GM18870 (cell line): ENCODE measurements around the gene ZNF574.

Source experiments
- ATAC-seq: cut with Tn5 transposase; IDR thresholded peaks from one replicate; pipeline ENCODE4 v1.9.1; 2021; ENCODE audit warnings: moderate library complexity; ENCODE audit not compliant: unreplicated experiment

Gene ZNF574

DNA sequence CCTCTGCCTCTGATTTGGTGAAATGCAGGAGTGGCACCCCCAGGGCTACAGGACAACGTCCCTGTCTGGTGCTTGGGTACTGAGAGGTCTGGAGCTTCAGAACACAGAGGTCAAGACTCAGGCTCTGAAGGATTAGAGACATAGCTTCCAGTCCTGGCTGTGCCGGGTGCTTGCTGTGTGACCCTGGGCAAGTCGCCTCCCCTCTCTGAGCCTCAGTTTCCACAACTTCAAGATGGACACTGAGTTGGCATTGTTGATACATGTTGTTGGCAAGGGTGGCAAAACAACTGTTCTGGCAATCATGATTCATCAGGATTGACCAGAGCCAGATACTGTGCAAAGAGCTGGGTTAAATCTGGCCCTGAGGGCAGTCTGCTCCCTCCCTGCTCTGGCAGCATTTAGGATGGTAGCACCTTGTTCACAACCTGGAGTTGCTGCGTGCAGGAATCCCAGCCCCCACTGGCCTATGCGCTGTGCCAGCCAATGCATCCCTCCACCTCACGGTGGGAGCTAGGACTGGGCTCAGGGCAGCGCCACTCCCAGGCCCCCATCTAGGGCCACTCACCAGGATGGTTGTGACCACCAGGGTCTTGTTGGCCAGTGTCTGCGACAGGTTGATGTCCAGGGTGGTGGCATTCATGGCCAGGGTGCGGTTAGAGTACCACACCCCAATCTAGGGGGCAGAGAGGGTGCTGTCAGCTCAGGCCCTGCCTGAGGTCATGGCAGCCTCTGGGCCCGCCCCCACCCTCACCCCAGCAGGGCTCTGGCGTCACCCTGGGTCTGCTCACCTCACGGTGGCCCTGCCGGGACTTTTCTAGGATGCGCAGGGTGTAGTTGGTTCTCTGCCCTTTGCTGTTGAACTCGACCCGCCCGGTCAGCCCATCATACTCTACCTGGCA lies 22.7 kb upstream of the ZNF574 start:
- ATAC-seq = no peak

DNA sequence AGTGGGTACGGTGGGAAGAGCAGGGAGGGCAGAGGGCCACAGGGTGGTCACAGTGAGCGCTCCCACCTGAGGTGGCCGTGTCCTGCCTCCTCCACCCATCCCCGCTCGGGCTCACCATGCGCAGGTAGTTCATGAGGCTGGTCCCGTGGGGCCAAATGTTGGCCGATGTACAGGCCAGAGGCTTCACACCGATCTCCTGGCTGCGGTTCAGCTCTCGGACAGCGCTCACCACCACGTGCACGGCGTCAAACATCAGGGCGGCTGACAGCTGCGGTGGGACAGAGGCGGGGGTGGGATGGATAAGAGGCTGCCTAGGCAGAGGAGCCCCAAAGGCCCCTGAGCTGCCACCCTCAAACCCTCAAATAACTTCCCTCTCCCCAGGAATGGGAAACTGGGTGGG lies 21.8 kb upstream of the ZNF574 start:
- ATAC-seq = no peak

- ATAC-seq = no peak
Observed at GRCh38 chr19:42057846-42058245, 18.1 kb upstream of the ZNF574 start.

DNA sequence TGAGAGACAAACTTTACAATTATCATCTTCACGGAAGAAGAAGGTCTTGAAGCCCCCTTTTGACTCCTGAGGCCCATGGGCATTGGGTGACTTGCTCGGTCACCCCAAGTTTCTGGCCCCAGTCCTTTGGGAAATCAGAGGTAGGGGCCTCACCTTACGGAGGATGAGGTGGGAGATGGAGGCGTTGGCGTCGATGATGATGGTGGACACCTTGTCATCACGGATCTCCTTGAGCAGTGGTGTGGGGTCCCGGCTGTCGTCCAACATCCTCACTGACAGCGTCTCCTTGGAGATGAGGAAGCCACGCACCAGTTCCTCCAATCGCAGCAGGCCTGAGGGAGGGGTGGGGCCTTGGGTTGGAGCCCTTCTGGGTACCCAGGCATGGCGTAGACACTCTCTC lies 16.8 kb upstream of the ZNF574 start:
- no peak for ATAC-seq

DNA sequence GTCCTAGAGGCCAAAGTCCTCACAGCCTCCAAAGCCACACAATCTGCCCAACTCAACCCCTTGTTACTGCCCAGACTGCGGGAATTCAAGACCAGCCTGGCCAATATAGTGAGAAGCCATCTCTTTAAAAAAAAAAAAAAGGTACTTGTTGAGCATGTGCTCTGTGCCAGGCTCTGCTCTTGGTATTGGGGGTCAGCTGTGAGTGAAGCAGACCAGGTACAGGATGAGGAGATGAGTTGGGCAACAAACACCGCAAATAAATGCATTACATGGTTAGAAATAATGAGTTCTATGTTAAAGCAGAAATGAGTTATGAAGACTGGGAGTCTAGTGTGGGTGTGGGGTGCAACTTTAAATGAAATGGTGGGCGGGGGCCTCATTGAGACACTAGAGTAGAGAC lies 15.8 kb upstream of the ZNF574 start:
- no peak for ATAC-seq

GRCh38 chr19:42062381-42062780 lies 13.6 kb upstream of the ZNF574 start:
- ATAC-seq = no peak

- no peak for ATAC-seq
Observed at GRCh38 chr19:42064432-42064831, 11.5 kb upstream of the ZNF574 start.

GRCh38 chr19:42065051-42065450 lies 10.9 kb upstream of the ZNF574 start:
- no peak for ATAC-seq

- ATAC-seq = no peak
Observed at GRCh38 chr19:42065511-42065910, 10.5 kb upstream of the ZNF574 start.

DNA sequence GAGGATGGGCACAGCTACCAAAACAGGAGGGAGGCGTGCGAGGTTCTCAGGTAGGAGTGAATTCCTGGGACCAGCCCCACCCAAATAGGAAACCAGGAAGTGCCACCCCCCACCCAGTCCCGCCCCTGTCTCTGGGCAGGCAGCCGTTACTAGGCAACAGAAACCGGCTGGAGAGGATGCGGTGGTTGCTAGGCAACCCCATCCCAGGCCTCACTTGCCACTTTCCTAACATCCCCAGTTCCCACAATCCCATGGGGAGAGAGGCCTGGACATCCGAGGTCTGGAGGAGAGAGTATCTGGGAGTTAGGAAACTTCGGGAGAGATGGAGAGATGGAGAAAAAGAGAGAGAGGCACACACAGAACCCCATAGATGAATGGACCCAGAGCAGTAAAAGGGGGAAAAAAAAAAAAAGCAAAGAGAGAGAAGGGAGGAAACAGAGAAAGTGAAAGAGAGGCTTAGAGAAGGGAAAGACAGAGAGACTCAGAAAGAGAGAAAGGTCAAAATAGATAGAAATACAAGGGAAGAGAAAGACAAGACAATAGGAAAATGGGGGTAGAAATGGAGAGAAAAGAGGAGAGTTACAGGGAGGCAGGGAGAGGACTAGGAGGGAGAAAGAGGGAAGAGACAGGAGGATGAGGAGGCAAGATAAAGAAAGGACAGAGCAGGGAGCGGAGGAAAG lies 9.8 kb upstream of the ZNF574 start:
- no peak for ATAC-seq

DNA sequence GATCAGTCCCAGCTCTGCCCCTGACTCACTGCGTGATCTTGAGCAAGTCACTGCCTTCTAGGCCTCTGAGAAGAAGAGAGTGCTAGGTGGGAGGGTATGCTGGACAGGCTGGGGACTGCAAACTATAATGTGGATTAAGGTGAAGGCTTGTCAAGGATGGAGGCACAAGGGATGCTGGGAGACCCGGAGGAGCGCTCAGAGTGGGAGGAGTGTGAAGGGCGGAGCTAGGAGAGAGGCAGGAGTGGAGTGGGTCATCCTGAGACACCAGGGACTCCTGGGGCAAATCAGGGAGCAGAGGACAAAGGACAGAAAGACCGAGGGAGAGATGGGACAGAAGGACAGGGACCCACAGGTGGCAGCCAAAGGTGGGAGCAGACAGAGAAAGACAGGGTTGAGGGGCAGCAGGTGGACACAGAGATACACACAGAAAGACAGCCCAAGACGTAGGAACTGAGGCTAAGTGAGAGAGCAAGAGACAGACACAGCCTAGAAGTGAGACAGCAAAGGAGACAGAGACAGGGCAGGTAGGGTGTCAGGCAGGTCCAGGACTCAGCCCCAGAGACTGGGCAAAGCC lies 8.6 kb upstream of the ZNF574 start:
- ATAC-seq = no peak

- no peak for ATAC-seq
Observed at GRCh38 chr19:42068361-42068755, 7.6 kb upstream of the ZNF574 start.

DNA sequence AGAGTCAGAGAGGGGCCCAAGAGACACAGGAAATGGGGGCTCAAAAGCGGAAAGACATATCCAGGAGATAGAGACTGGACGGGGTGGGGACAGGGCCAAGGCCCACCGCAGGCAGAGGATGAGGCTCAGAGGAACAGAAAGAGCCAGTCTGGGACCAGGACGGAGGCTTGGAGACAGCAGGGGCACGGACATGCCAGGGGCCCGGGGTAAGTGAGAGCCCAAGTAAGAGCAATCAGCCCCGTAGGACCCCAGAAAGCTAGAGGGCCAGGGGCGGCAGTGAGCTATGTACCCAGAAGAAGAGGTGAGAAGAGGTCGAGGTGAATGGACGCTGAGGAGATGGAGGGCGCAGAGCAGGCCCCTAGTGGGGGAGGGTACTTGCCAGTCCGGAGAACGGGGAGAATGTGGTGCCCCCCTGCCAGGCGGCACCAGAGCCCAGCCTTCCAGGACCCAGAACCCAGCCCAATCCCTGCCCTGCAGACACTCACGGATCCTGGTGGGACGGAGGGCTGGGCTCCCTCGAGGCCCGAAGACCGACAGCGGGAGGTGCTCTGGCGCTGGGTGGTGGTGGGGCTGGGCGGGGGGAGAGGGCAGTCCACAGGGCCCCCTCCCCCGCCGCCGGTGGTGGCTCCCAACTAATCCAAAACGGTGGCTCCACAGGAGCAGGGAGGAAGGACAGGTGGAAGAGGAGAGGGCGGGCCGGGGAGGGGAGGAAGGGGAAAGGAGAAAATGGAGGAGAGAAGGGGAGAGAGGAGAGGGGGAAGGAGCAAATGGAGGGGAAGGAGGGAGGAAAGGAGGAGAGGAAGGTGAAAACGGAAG lies 7.0 kb upstream of the ZNF574 start:
- ATAC-seq = no peak

DNA sequence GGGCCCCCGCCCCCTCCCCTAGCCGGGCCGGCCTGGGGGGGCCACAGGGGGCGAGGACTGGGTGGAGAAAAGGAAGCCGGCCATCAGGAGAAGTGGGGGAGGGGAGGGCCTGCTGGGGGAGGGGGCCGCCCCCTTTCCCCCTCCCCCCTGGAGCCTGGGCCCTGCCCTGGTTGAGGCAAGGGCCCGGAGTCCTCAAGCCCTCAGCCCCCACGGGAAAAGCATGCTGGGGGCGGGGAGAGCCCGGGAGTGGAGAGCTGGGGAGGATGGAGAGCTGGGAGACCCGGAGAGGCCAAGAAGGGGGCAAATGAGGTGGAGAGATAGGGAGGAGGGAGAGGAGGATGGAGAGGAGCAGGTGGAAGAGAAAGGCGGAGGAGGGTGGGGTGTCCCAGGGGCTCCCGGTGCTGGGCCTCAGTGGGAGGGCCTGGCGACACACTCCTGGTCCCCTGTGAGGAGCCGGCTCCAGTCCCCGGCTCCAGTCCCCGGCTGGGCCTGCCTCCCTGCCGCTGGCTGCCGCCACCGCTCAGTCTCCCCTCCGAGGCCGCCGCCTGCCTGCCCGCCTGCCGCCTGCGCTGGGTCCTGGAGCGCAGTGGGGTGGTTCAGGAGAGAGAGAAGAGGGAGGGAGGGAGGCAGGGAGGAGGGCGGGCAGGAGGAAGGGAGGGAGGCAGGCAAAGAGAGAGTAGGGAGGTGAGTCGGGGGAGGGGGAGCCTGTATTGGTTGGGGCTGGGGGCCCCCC lies 6.2 kb upstream of the ZNF574 start, which contains the start of gene GRIK5:
GRIK5 (minus strand) TSS at position 588 of the 733 bp plus-strand sequence. CDS start 4,436 bp downstream, outside the sequence.
- ATAC-seq = no peak

- no peak for ATAC-seq
Observed at GRCh38 chr19:42071247-42071646, 4.7 kb upstream of the ZNF574 start.

DNA sequence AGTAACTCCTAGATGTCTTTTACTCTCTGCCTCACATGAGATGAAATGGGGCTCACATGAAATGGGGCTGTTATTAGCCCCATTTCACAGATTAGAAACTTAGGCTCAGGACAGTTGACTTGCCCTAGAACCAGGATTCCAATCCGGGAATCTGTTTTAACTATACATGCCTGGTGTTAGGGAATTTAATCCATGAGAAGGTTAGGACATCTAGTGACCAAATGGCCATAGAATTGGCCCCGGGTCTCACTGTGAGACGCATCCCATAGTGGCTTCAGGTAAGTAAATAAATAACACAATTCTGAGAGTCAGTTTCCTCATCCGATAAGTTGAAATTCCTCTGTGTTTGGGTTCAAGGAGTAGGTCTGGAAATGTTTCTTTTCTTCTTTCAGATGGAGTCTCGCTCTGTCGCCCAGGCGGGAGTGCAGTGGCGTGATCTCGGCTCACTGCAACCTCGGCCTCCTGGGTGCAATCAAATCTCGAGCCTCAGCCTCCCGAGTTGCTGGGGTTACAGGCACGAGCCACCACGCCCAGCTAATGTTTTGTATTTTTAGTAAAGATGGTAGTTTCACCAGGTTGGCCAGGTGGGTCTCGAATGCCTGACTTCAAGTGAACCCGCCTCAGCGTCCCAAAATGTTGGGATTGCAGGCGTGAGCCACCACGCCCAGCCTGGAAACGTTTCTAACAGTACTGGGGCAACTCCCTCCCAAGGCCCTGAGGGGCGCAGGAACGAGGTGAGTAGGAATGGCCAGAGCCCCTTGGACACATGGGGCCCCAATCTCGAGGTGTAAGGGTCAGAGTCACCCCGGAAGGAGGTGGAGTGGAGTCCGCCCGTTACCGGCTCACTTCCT lies 1.2 kb upstream of the ZNF574 start:
- no peak for ATAC-seq

DNA sequence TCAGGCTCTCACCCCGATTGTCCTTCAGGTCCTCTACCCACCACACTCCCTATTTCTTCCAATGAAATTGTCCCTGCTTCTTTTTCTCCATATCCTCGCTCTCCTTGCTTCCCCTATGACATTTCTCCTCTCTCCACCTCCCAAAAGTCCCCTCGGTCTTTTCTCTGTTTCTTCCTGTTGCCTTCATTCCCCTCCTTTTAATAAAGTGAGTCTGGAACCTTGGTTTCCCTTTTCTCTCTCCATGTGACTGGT lies 676 bp upstream of the ZNF574 start:
- ATAC-seq = no peak

GRCh38 chr19:42076380-42076944 lies 496 bp downstream of the ZNF574 start:
- ATAC-seq = no peak

GRCh38 chr19:42078058-42078457 lies 2.1 kb downstream of the ZNF574 start:
- no peak for ATAC-seq
